Measurements from ENCODE around the gene STARD7.

STARD7 gene

DNA sequence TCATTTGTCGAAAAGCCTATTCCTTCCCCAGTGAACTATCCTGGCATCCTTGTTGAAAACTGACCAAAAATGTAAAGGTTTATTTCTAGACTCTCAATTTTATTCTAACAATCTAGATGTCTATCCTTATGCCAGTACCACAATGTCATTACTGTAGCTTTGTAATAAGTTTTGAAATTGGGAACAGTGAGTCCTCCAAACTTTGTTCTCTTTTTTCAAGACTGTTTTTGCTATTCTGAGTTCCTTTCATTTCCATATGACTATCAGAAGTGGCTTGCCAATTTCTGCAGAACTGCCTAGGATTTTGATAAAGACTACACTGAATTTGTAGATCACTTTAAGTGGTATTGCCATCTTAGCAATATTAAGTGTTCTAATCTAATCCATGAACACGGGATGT lies 9.7 kb downstream of the STARD7 start:
- DNase-seq (ENCODE audit: low spot score), result no peak
- FAIRE-seq, result no peak

DNA sequence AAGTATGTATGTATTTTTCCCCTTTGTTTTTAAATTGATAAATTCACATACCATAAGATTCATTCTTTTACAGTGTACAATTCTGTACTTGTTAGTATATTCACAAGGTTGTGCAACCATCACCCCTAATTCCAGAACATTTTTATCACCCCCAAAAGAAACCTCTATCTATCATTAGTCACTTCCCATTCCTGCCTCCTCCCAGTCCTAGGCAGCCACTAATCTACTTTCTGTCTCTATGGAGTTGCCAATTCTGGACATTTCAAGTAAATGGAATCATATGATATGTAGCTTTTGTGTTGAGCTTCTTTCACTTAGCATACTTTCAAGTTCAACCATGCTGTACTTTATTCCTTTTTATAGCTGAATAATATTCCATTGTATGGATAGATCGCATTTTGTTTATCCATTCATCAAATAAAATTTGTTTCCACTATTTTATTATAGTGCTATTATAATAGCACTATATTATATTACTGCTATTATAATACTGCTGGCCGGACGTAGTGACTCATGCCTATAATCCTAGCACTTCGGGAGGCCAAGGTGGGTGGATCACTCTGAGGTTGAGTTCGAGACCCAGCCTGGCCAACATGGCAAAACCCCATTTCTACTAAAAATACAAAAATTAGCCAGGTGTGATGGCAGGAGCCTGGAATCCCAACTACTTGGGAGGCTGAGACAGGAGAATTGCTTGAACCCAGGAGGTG lies 10.9 kb downstream of the STARD7 start:
- FAIRE-seq (no peak), DNase-seq (ENCODE audit: low spot score) (no peak)

DNA sequence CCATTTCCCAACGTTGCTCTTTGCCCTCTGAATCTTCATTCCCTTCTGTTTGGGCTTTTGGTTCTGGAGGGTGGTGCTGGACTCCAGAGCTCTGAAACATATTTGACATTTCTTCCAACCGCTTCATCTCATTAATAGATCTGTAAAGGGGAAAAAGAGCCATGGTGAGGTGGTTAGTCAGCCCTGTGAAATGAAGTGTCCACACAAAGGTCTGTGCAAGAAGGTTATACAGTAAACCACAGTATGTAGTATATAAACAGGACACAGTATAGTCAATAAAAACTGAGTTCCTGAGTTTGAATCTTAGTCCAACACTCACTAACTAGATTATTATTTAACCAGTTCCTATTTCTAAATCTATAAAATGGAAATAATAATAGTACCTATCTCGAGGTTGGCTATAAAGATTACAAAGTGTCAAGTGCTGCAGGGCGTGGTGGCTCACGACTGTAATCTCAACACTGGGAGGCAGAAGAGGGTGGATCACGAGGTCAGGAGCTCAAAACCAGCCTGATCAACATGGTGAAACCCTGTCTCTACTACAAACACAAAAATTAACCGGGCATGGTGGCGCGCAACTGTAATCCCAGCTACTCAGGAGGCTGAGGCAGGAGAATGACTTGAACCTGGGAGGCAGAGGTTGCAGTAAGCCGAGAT lies 13.1 kb downstream of the STARD7 start:
- DNase-seq (ENCODE audit: low spot score) (no peak), FAIRE-seq (no peak)

DNA sequence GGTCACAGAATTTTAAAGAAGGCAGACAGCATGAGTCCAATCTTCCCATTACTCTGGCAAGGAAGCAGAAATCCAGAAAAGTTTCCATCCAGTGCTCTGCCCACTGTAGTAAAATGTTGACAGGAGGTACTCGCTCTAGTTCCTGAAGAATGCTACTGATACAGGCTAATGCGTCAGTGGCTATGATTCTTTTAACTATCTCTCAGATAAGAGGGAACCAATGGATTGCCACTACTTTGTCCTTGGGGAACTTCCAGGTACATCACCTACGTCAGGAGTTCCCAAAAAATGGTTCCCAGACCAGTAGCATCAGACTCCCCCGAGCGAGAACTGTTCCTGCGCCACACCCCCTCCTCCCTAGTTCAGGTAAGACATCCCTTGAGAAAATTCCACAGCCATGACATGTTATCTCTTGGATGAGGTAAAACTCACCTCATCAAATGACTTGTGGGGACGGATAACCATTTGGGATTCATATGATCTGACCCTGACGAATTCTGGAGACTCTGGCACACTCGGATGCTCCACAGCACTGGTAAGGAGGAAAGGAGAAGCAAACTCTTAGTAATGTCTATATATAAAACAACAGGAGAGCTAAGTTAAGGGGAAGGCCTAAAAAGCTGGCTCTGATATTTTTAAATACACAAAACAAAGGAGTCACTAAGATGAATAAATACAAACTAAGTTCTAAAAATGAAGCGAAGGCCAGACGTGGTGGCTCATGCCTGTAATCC lies 16.5 kb downstream of the STARD7 start:
- DNase-seq (ENCODE audit: low spot score) (no peak), FAIRE-seq (no peak)

DNA sequence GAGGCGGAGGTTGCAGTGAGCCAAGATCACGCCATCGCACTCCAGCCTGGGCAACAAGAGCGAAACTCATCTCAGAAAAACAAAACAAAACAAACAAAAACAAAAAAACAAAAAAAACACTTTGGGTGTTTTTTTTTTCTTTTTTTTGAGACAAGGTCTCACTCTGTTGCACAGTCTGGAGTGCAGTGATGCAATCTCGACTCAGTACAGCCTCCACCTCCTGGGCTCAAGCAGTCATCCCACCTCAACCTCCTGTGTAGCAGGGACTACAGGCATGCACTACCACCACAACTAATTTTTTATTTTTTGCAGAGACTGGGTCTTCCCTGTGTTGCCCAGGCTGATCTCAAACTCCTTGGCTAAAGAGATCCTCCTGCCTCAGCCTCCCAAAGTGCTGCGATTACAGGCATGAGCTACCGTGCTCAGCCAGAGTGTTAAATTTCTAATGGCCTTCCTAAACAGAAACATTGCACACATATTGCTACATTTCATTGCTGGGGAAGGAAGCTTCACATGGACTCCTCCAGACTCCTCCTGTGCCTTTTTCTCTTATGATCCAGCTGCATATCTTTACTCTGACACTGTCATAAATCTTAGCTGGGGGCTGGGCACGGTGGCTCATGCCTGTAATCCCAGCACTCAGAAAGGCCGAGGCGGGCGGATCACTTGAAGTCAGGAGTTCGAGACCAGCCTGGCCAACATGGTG lies 19.7 kb downstream of the STARD7 start:
- DNase-seq (ENCODE audit: low spot score) (no peak), FAIRE-seq (no peak)

DNA sequence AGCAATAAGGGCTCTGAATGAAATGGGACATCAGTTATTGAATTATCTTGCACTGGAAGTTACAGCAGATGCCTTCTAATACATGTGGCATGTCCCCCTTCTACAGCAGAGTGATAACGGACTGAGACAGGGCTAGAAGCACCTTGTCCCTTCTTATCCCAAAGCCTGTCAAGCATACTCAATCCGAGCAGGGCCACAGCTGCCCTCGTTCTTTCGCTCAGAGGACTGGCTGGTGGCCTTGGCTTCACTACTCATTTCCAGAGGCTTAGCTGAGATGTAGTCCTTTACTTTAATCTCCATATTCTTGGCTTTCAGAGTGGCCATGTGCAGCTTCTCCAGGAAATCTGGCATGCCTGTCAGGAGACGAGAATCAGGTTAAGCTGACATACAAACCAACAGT lies 22.1 kb downstream of the STARD7 start:
- FAIRE-seq (no peak), DNase-seq (ENCODE audit: low spot score) (no peak)

DNA sequence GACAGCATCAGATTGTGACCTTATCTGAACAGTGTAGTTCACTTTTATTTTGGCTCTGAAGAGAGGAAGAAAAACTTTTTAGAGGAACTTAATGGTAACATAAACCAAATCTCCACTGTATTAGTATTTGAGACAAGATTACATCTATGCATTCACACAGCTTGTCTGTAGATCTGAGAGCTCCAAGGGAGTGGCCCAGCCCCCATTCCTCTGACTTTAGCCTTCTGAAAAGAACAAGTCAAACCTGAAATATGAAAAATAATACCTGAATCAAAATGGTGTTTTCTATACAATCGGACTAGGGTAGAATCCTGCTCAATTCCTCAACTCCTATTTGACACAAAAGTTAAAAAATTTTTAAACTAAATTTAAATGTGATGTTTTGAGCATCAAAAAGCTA lies 23.1 kb downstream of the STARD7 start:
- no peak for DNase-seq (ENCODE audit: low spot score)
- no peak for FAIRE-seq

DNA sequence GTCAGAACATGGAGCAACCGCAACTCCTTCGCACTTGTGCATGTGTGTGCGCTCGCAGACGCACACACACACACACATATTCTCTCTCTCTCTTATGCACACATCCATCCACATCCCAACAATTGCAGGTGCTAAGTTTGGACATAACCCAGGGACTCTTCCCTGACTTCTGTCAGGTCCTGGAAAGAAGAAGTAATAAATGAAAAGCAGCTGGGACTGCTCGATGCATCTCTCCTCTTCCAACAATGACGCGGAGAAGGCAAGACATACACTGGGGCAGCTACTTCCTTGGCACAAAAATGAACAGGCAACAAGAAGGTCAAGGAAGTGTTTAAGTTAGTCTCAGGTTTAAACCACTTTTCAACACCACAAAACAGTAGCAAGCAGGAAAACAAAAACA lies 23.6 kb downstream of the STARD7 start:
- DNase-seq (ENCODE audit: low spot score) (no peak), FAIRE-seq (no peak)

DNA sequence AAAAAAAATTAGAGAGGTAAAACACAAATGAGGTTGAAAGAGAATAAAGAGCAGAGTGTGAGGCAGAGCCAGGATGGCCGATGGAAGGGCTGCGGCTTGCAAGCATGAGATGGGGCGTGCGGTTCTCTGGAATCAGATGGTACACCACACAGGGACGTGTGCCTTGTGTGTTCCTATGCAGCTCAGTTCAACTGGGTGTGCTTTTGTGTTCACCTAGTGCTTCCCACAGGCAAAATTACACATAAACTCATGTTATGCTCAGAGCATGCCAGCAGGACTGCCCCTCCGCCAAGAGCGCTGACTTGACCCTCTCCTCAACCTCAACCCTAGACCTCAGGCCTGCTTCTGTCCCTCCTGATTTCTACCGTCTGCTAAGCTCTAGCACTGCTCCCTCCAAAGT lies 24.4 kb downstream of the STARD7 start:
- FAIRE-seq, result no peak
- DNase-seq (ENCODE audit: low spot score), result no peak

DNA sequence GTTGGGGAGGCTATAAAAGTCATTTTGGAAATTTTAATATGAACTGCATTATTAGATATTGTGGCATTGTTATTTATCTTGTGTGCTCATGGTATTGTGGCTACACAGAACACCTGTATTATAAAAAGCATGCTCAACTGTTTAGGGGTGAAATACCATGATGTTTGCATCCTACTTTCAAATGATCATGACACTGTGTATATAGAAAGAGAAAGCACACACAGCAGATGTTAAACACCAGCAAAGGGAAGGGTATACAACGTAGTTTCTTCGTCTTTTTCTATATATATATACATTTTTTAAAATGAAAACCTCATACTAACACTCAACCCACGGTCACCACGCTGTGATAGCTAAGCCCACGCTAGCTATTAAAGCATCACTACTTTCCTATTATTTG lies 27.1 kb downstream of the STARD7 start:
- DNase-seq (ENCODE audit: low spot score) (no peak), FAIRE-seq (no peak)

DNA sequence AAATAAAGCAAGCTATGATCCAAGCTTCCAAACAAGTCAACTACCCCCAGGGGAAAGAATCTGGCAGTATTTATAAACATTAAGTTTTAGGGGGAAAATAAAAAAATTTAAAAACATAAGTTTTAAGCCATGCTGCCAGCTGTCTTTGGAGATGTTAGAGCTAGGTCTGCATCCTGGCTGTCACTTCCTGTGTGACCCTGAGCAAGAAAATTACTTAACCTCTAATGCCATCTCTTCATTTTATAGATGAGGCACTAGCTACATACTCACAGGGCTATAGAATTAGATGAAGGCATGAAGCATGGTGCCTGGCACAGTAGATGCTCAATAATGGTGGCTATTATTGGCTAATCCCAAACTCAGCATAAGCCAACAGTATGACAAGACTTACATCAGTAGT lies 28.1 kb downstream of the STARD7 start:
- DNase-seq (ENCODE audit: low spot score) (no peak), FAIRE-seq (no peak)

DNA sequence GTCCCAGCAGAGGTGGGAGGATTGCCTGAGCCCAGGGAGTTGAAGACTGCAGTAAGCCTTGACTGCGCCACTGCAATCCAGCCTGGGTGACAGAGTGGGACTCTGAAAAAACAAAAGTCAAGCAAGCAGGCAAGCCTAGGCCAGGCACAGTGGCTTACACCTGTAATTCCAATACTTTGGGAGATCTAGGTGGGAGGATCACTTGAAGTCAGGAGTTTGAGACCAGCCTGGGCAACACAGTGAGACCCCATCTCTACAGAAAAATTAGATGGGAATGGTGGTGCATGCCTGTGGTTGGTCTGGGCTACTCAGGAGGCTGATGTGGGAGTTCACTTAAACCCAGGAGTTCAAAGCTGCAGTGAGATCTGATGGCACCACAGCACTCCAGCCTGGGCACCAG lies 28.6 kb downstream of the STARD7 start:
- no peak for DNase-seq (ENCODE audit: low spot score)
- no peak for FAIRE-seq

DNA sequence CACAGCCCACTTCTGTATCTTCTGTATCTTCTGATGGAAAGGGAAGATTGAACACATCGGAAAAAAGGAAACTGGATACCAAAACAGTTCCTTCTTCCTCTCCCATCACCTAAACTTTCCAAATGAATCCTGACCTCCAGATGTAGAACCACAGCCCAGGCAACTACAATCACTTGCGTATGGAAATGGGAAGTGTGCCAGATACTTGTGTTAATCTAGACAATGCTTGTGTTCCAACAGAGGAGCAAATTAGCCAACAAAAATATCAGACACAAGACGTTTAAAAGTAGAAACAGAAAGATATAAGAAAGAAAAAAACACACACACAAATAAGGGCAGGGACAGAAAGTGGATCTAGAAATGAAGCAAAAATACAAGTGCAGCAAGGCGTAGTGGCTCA lies 32.0 kb downstream of the STARD7 start:
- DNase-seq (ENCODE audit: low spot score) (no peak), FAIRE-seq (no peak)

DNA sequence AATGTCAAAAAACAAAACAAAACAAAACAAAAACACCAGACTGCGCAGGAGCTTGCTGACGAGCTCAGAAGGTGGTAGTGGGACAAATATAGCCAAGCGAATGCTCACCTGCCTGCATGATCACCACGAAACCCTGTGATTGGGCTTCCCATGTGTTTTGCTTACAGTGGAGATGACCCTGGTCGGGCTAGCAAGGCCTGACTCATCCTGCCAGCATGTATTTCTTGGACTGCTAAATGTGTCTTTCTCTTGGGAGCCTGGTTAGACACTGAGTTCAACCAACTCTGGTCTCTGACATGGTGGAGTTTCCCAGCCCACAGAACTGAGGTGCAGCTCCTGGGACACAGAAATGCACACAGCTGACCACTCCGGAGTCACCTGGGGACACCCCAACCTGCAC lies 32.7 kb downstream of the STARD7 start:
- DNase-seq (ENCODE audit: low spot score) (no peak), FAIRE-seq (no peak)

DNA sequence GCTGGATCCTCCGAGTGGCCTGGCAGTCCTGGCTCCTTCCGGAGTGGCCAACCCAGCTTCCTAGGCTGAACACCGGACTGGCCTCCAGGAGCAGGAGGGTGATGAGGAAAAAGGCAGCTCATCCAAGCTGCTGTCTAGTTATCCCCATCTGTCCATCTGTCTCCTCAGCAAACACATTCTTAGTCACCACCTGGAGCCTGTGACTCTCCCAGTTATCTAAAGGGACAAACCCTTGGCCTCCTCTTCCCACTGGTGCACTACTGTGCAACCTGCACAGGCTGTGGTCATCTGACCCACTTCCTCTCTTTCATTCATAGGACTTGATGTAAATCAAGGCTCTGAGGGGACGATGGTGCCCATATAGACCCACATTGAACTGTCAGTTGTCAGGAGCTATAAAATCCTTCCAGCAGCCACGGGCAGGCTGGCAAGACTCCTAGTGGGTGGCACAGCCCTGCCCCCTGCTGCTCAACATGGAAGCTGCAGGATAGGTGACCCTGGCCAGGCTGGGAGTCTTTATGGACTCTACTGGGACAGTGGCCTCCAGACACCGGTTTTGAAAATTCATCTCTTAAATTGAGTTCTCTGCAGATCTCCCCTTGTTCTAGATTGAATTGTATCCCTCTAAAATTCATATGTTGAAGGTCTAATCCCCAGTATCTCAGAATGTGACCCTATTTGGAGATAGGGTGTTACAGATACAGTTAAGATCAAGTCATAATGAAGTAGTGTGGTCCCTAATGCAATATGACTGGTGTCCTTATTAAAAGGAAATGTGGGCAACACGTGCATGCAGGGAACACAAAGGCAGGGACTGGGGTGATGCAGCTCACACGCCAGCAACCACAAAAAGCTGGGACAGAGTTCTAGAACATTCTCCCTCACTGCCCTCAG lies 34.1 kb downstream of the STARD7 start:
- DNase-seq (ENCODE audit: low spot score), result peak; percentile 87
- no peak for FAIRE-seq

DNA sequence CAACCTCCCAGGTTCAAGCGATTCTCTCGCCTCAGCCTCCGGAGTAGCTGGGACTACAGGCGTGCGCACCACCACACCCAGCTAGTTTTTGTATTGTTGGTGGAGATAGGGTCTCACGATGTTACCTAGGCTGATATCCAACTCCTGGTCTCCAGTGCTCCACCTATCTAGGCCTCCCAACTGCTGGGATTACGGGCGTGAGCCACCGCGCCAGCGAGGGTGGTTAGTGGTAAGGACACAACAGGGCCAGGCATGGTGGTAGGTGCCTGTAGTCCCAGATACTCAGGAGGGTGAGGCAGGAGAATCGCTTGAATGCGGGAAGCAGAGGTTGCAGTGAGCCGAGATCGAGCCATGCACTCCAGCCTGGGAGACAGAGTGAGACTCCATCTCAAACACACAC lies 36.8 kb downstream of the STARD7 start:
- no peak for FAIRE-seq

DNA sequence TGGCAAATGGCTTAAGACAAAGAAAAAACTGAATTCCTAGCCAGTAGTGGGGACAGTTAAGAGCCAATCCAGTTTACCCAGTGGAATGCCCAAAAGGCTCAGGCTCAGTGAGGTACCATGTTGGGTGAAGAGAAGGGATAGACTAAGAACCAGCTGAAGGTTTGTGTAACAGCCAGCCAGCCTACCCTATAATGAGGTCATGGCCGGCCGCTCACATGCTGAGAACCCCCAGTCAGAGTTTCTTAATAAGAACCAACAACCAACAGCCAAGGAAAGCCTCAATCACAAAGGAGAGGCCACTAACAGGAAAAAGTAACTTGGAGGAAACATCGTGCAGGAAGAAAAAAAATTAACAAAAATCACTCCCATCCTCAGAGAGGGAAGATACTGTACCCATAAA lies 38.0 kb downstream of the STARD7 start:
- FAIRE-seq, result no peak
- no peak for DNase-seq (ENCODE audit: low spot score)

More for the DNA sequence above, 36.8 kb downstream of the STARD7 start:
- no peak for DNase-seq (ENCODE audit: low spot score)

DNA sequence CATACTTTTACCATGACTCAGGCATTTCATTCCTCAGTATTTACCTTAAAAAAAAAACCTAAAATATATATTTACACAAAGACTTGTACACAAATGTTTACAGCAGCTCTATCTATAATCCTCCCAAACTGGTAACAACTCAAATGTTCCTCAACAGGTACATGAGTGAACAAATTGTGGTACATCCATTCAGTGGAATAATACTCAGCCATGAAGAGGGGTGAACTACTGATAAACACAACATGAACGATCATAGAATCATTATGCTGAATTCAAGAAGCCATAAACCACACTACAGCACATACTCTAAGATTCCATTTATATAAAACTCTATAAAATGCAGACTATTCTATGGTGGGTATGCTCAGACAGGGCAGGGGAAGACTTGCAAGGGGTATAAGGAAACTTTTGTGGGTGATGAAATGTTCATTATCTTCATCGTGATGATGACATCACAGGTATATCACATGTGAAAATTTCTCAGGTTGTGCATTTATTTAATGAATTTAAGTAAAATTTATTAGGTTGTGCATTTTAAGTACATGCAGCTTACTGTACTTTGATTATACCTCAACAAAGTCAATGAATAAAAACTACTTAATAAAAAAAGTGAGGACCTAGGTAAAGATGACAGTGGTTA lies 38.6 kb downstream of the STARD7 start:
- FAIRE-seq (no peak), DNase-seq (ENCODE audit: low spot score) (no peak)

DNA sequence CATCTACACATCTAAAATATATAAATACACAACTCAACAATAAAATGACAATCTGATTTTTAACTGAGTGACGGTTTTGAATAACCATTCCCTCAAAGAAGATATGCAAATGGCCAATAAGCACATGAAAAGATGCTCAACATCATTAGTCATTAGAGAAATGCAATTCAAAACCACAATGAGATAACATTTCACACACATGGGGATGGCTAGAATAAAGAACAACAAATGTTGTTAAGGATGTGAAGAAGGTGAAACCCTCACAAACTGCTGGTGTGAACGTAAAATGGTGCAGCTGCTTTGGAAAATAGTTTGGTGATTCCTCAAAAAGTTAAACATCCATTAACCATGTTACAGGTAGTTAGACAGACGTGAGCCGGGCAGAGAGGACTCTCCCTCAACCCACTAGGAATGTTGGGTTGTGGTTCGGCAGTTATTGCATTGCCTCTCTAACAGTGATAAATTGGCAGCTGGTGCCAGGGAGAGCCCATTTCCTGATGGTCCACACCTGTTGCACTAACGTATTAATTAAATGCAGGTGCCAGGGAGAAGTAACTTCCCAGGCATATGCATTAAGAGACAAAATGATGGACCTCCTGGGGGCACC lies 41.1 kb downstream of the STARD7 start:
- FAIRE-seq (no peak), DNase-seq (ENCODE audit: low spot score) (no peak)
